Raji (cell line): ENCODE measurements around the gene TMEM121B.

Source experiments
- POLR2A ChIP-seq: IDR thresholded peaks from 2 replicates; pipeline ENCODE4 v1.6.1; 2011; ENCODE audit warnings: low read depth, low read length, control low read depth; ENCODE audit not compliant: insufficient read depth

TMEM121B gene

DNA sequence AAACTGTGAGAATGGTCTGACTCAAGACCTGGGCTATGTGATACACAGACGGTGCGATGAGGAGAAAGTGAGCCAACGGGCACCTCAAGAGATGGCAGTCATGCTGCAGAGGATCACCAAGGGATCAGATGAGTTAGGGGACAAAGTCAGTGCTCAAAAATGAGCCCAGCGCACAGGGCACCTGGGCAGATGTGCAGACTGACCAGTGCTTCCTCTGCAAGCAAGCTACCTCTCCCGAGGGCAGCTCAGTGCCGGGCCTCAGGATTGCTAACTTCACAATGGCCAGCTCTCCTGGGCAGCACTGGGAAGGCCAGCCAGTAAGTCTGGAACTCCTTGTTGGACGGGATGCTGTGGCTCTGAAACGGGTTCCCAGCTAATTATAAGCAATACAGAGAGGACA, 22.7 kb upstream of the TMEM121B start:
- TF ChIP-seq POLR2A = no peak

GRCh38 chr22:17143101-17143500, 21.9 kb upstream of the TMEM121B start:
- no peak for TF ChIP-seq POLR2A

DNA sequence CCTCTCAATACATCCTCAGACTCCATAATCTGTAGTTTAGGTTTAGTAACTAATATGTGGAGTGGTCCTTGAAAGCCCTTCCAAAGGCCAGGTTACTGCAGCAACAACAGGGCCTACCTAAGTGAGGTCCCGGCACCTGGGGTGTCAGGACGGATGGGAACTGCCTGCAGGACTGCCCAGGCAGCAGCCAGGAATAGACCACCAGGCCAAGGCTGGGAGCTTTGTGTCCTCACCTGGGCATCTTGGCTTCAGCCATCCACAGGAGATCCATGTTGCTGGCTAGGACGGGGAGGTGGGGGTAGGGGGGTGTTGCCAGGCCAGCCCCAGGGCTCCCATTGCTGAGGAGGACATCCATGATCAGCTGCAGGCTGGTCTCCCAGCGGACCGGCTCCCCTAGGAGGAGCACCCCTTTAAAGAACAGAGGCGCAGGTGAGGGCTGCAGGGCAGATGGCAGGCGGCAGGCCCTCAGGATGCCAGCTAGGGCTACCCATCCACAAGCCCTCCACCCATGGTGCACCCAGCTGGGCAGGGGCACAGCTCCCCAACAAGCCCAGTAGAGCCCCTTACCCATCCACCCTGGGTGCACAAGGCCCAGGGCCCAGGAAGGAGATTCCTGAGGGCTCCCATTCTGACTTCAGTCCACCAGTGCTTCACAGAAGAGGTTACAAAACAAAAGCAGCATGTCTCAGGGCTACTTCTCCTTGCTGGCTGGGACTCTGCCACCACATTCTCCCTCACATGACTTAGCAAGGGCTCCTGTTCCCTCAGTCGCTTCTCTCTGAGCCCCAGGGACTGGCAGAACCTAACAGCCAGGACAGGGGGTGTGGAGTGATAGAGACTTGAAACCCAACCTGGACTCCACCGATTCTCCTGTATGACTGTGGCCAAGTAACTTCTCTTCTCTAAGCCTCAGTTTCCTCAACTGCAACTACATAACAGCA, 19.9 kb upstream of the TMEM121B start:
- TF ChIP-seq POLR2A = no peak

- no peak for TF ChIP-seq POLR2A
Observed at GRCh38 chr22:17140022-17140421, 18.9 kb upstream of the TMEM121B start.

DNA sequence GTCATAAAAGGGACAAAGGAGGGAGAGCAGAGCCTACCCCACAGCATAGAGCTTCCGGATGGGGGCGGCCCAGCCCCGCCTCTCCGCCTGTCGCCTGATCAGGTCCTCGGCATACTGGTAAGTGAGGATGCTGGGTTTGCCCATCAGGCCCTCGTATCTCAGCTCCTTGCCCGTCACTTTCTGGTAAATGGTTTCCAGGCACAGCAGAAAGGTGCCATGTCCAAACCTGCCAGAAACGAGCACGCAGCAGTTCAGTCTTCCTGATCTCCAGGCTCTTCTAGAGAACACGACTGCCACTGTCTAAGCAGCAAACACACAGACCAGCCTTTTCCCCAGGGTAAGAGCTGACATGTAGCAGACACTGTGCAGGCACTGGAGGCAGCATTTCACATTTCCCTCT, 17.4 kb upstream of the TMEM121B start:
- no peak for TF ChIP-seq POLR2A

GRCh38 chr22:17137861-17138425, 16.8 kb upstream of the TMEM121B start:
- TF ChIP-seq POLR2A = no peak

- TF ChIP-seq POLR2A = no peak
Observed at GRCh38 chr22:17137170-17137569, 16.0 kb upstream of the TMEM121B start.

GRCh38 chr22:17135153-17135760, 14.1 kb upstream of the TMEM121B start:
- no peak for TF ChIP-seq POLR2A

- TF ChIP-seq POLR2A = no peak
Observed at GRCh38 chr22:17133137-17133536, 12.0 kb upstream of the TMEM121B start.

- TF ChIP-seq POLR2A = no peak
Observed at GRCh38 chr22:17132112-17132511, 11.0 kb upstream of the TMEM121B start.

DNA sequence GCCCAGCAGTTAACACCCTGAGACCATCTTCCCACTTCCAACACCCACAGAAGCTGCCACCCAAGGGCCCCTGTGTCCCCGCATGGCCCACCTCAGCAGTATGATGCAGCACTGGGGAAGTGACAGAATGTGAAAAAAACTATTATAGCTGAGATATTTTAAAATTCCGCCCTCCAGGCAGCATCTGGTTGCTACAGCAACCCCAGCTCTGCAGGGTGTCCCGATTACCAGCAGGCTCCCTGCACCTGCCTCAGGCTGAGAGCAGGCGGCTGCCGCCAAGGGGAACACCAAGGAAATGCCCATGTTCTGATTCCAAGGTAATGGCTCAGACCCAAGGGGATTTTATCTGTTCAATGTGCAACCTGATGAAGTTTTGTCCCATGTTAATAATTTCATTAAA, 10.5 kb upstream of the TMEM121B start:
- no peak for TF ChIP-seq POLR2A

GRCh38 chr22:17130199-17130598, 9.0 kb upstream of the TMEM121B start:
- TF ChIP-seq POLR2A = no peak

GRCh38 chr22:17120711-17121232, 388 bp downstream of the TMEM121B start:
- TF ChIP-seq POLR2A = no peak

- TF ChIP-seq POLR2A = no peak
Observed at GRCh38 chr22:17120281-17120680, 879 bp downstream of the TMEM121B start.

DNA sequence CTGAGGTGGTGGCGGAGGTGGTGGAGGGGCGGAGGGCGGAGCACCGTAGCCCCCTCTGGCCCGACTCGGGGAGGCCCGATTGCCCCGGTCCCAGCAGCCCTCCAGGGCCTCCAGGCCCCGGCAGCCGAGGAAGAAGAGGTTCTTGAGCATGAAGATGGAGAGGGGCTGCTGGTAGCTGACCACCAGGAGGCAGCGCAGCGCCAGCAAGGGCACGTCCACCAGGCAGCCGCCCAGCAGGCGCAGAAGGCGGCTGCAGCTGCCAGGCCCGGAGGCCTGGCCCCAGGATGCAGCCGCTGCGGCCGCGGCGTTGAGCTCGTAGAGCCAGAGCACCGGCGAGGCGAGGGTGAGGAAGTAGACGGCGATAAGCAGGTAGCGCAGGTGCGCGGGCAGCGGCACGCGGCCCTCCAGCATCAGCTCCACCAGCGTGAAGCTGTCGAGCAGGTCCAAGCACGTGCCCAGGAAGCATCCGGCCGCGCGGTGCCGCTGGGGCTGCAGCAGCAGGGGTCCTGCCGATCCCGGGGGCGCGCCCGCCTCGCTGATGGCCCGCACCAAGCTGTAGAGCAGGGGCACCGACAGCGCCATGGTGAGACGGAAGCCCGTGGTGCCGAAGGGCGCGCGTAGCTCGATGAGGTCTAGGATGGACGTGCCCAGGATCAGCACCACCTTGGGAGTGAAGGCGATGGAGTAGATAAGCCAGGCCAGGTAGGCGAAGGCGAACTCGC, 1.5 kb downstream of the TMEM121B start:
- TF ChIP-seq POLR2A = no peak
